Trophoblast cell (in vitro differentiated cells and primary cell): ENCODE data around the gene DIS3.

Source experiments
- DNase-seq, 2 donors: peaks; one replicate each; pipeline ENCODE4 v3.0.0-alpha.2; 2016
- H2AFZ ChIP-seq: 2 replicates; pipeline ENCODE4 v1.6.1; 2013; ENCODE audit warnings: low read length, moderate library complexity, mild to moderate bottlenecking; ENCODE audit not compliant: insufficient read depth, poor library complexity
- H2AK5ac ChIP-seq: 2 replicates; pipeline ENCODE4 v1.6.1; 2013; ENCODE audit warnings: mild to moderate bottlenecking, low read length
- H2BK120ac ChIP-seq: 2 replicates; pipeline ENCODE4 v1.6.1; 2013; ENCODE audit warnings: low read length, mild to moderate bottlenecking, moderate library complexity; ENCODE audit not compliant: insufficient read depth, poor library complexity
- H2BK12ac ChIP-seq: 2 replicates; pipeline ENCODE4 v1.6.1; 2013; ENCODE audit warnings: mild to moderate bottlenecking, low read length, moderate library complexity
- H2BK5ac ChIP-seq: 2 replicates; pipeline ENCODE4 v1.6.1; 2013; ENCODE audit warnings: low read length, low read depth, moderate library complexity, mild to moderate bottlenecking; ENCODE audit not compliant: poor library complexity
- H3K14ac ChIP-seq: 2 replicates; pipeline ENCODE4 v1.6.1; 2013; ENCODE audit warnings: mild to moderate bottlenecking, low read length
- H3K18ac ChIP-seq: 2 replicates; pipeline ENCODE4 v1.6.1; 2013; ENCODE audit warnings: mild to moderate bottlenecking, low read length
- H3K23ac ChIP-seq: 2 replicates; pipeline ENCODE4 v1.6.1; 2013; ENCODE audit warnings: low read length
- H3K27ac ChIP-seq: 2 replicates; pipeline ENCODE4 v1.5.1; 2013; ENCODE audit warnings: low read depth, mild to moderate bottlenecking, inconsistent platforms, low read length, moderate library complexity
- H3K27me3 ChIP-seq: 2 replicates; pipeline ENCODE4 v1.6.1; 2013; ENCODE audit warnings: inconsistent platforms, mild to moderate bottlenecking, low read length, moderate library complexity; ENCODE audit not compliant: insufficient read depth
- H3K36me3 ChIP-seq, 2 experiments: 1 replicate in 1 of 2; 2 replicates in 1 of 2; pipeline ENCODE4 v1.6.1; 2013; ENCODE audit warnings: low read length in 2 of 2, mild to moderate bottlenecking in 2 of 2, moderate library complexity in 1 of 2; ENCODE audit not compliant: insufficient read depth in 2 of 2, control insufficient read depth in 1 of 2
- H3K4ac ChIP-seq: 2 replicates; pipeline ENCODE4 v1.6.1; 2013; ENCODE audit warnings: low read depth, mild to moderate bottlenecking, low read length, moderate library complexity
- H3K4me1 ChIP-seq, 2 experiments: 1 replicate in 1 of 2; 2 replicates in 1 of 2; pipeline ENCODE4 v1.6.1; 2013; ENCODE audit warnings: low read length in 2 of 2, mild to moderate bottlenecking in 2 of 2, moderate library complexity in 1 of 2; ENCODE audit not compliant: insufficient read depth in 2 of 2, control insufficient read depth in 1 of 2
- H3K4me2 ChIP-seq: 2 replicates; pipeline ENCODE4 v1.6.1; 2013; ENCODE audit warnings: inconsistent platforms, mild to moderate bottlenecking, low read length, moderate library complexity
- H3K4me3 ChIP-seq: 2 replicates; pipeline ENCODE4 v1.5.1; 2013; ENCODE audit warnings: mild to moderate bottlenecking, low read depth, low read length, inconsistent platforms
- H3K79me1 ChIP-seq: one replicate; pipeline ENCODE4 v1.6.1; 2013; ENCODE audit warnings: low read length
- H3K79me2 ChIP-seq: 2 replicates; pipeline ENCODE4 v1.6.1; 2013; ENCODE audit warnings: low read length, mild to moderate bottlenecking; ENCODE audit not compliant: control insufficient read depth, insufficient read depth, poor library complexity
- H3K9ac ChIP-seq: 2 replicates; pipeline ENCODE4 v1.6.1; 2013; ENCODE audit warnings: mild to moderate bottlenecking, low read length
- H3K9me3 ChIP-seq: 2 replicates; pipeline ENCODE4 v1.6.1; 2013; ENCODE audit warnings: low read depth, mild to moderate bottlenecking, control low read depth, inconsistent platforms, low read length; ENCODE audit not compliant: insufficient read depth
- H4K12ac ChIP-seq: 2 replicates; pipeline ENCODE4 v1.6.1; 2013; ENCODE audit warnings: low read depth, mild to moderate bottlenecking, low read length, moderate library complexity
- H4K8ac ChIP-seq: 2 replicates; pipeline ENCODE4 v1.6.1; 2013; ENCODE audit warnings: low read depth, mild to moderate bottlenecking, low read length, moderate library complexity
- H4K91ac ChIP-seq: one replicate; pipeline ENCODE4 v1.6.1; 2013; ENCODE audit warnings: low read depth, mild to moderate bottlenecking, low read length, moderate library complexity
- WGBS: extraction: QIAGEN DNeasy Blood & Tissue Kit; methylation state at CpG from one replicate; pipeline ENCODE4 v1.1.7; 2013; ENCODE audit warnings: missing lambda C conversion rate; ENCODE audit not compliant: insufficient read length, insufficient coverage; ENCODE audit errors: extremely low coverage; 5-methylcytosine and 5-hydroxymethylcytosine counted together

DIS3 gene

GRCh38 chr13:72804301-72804700 lies 22.6 kb upstream of the DIS3 start:
- Histone ChIP-seq H3K4me1 (peaks cover 3% of the 10 kb centered on the region in 2 experiments), H2BK120ac (no peak overlapping the region), H4K12ac (no peak overlapping the region), H3K23ac (no peak overlapping the region), H4K8ac (no peak overlapping the region), H3K4me2 (no peak overlapping the region), H2AFZ (no peak overlapping the region), H3K14ac (no peak overlapping the region), H2BK12ac (no peak overlapping the region), H3K36me3 (no peaks in the 10 kb centered on the region), H3K27ac (no peak overlapping the region), H3K4me3 (no peak overlapping the region), H4K91ac (no peak overlapping the region), H2BK5ac (no peak overlapping the region), H3K9ac (no peak overlapping the region), H3K79me2 (no peaks in the 10 kb centered on the region), H3K9me3 (no peaks in the 10 kb centered on the region), H3K79me1 (no peaks in the 10 kb centered on the region), H3K27me3 (no peaks in the 10 kb centered on the region), H3K18ac (no peak overlapping the region), H2AK5ac (no peak overlapping the region), H3K4ac (no peak overlapping the region)
- WGBS = no CpG with 5 or more reads among the region's 1 CpG
- peak; percentile 67 to 89 for DNase-seq

- Histone ChIP-seq H4K91ac (no peak overlapping the region), H2BK120ac (no peak overlapping the region), H3K4me3 (no peak overlapping the region), H3K23ac (no peak overlapping the region), H4K12ac (no peak overlapping the region), H3K79me1 (no peaks in the 10 kb centered on the region), H3K27me3 (no peaks in the 10 kb centered on the region), H2BK5ac (no peak overlapping the region), H3K4me1 (no peaks in the 10 kb centered on the region), H3K4me2 (no peak overlapping the region), H3K27ac (no peak overlapping the region), H3K14ac (no peak overlapping the region), H3K18ac (no peak overlapping the region), H2AK5ac (no peak overlapping the region), H3K9ac (no peak overlapping the region), H3K4ac (no peak overlapping the region), H3K9me3 (no peaks in the 10 kb centered on the region), H2AFZ (no peak overlapping the region), H3K36me3 (peaks cover 0 to 2% of the 10 kb centered on the region in 2 experiments), H2BK12ac (no peak overlapping the region), H4K8ac (no peak overlapping the region), H3K79me2 (no peaks in the 10 kb centered on the region)
- no CpG with 5 or more reads among the region's 3 CpGs for WGBS
- no peak for DNase-seq
Measured at GRCh38 chr13:72798817-72799216, 17.1 kb upstream of the DIS3 start.

DNA sequence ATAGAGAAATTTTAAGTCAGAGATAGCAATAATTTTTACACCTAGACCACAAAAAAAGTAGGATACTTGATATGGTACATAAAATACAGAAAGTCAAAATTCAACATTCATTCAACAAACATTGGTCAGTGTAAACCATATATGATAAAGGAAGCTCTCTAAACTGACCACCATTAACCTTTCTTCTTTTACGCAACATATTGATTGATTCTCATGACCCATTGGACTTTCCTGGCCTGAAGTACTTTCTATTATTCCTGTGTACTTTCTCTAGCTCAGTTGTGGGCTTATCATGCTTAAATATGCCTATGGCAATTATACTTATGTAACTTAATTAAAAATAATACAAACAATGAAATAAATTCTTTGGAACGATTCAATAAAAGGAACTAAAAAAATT lies 10.9 kb upstream of the DIS3 start:
- H2BK12ac ChIP-seq = no peak overlapping the region
- WGBS = no CpG with 5 or more reads among the region's 2 CpGs
- H3K79me1 ChIP-seq = no peaks in the 10 kb centered on the region

GRCh38 chr13:72788831-72789230 lies 7.1 kb upstream of the DIS3 start:
- no CpG with 5 or more reads among the region's 1 CpG for WGBS
- DNase-seq = no peak
- Histone ChIP-seq H3K18ac (no peak overlapping the region), H3K4ac (no peak overlapping the region), H3K14ac (no peak overlapping the region), H4K12ac (no peak overlapping the region), H3K27ac (no peak overlapping the region), H3K27me3 (no peaks in the 10 kb centered on the region), H3K4me3 (no peak overlapping the region), H3K79me1 (no peaks in the 10 kb centered on the region), H2AK5ac (no peak overlapping the region), H2AFZ (no peak overlapping the region), H3K23ac (no peak overlapping the region), H2BK5ac (no peak overlapping the region), H2BK12ac (no peak overlapping the region), H3K36me3 (peaks cover 8 to 9% of the 10 kb centered on the region in 2 experiments), H2BK120ac (no peak overlapping the region), H3K4me1 (no peaks in the 10 kb centered on the region), H3K79me2 (no peaks in the 10 kb centered on the region), H3K4me2 (no peak overlapping the region), H4K8ac (no peak overlapping the region), H3K9me3 (no peaks in the 10 kb centered on the region), H3K9ac (no peak overlapping the region), H4K91ac (no peak overlapping the region)

More for the DNA sequence above, 10.9 kb upstream of the DIS3 start:
- H3K9ac ChIP-seq = no peak overlapping the region
- no peak overlapping the region for H3K4ac ChIP-seq
- H3K4me2 ChIP-seq = no peak overlapping the region
- no peak overlapping the region for H3K4me3 ChIP-seq
- no peaks in the 10 kb centered on the region for H3K4me1 ChIP-seq
- H4K8ac ChIP-seq = no peak overlapping the region
- no peak overlapping the region for H2BK120ac ChIP-seq
- H3K18ac ChIP-seq = no peak overlapping the region
- H2BK5ac ChIP-seq = no peak overlapping the region
- H3K27ac ChIP-seq = no peak overlapping the region
- H2AK5ac ChIP-seq = no peak overlapping the region
- H4K91ac ChIP-seq = no peak overlapping the region
- H3K79me2 ChIP-seq = no peaks in the 10 kb centered on the region
- peaks cover 6 to 7% of the 10 kb centered on the region in 2 experiments for H3K36me3 ChIP-seq
- no peak overlapping the region for H2AFZ ChIP-seq
- DNase-seq = no peak
- no peak overlapping the region for H3K14ac ChIP-seq
- no peaks in the 10 kb centered on the region for H3K9me3 ChIP-seq
- H4K12ac ChIP-seq = no peak overlapping the region
- no peak overlapping the region for H3K23ac ChIP-seq
- no peaks in the 10 kb centered on the region for H3K27me3 ChIP-seq
